GM19328 (cell line): ENCODE results near the gene RAMP1.
"Not testable (repeated sequence)": the region's sequence is repeated elsewhere in the genome, so short reads cannot be mapped to it uniquely, and the experiment has no call there.

Experiments
- ATAC-seq: cut with Tn5 transposase; IDR thresholded peaks from one replicate; pipeline ENCODE4 v1.9.1; 2021; ENCODE audit warnings: mild to moderate bottlenecking, moderate library complexity; ENCODE audit not compliant: unreplicated experiment

The RAMP1 gene

DNA sequence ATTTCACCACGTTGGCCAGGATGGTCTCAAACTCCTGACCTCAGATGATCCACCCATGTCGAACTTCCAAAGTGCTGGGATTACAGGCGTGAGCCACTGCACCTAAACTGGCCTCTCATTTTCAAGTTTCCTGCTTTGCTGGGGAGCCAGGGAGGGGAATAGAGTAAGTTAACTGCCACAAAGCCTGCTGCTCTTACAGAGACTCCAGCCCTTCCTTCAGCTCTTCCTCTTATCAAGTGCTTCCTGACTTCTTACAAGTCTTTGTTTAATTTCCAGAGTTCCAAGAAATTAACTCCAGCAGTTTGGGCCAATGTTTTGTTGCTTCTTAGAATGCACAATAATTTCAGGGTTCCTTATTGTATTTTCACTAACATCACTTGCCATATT lies 83.1 kb downstream of the RAMP1 start:
- no peak for ATAC-seq

DNA sequence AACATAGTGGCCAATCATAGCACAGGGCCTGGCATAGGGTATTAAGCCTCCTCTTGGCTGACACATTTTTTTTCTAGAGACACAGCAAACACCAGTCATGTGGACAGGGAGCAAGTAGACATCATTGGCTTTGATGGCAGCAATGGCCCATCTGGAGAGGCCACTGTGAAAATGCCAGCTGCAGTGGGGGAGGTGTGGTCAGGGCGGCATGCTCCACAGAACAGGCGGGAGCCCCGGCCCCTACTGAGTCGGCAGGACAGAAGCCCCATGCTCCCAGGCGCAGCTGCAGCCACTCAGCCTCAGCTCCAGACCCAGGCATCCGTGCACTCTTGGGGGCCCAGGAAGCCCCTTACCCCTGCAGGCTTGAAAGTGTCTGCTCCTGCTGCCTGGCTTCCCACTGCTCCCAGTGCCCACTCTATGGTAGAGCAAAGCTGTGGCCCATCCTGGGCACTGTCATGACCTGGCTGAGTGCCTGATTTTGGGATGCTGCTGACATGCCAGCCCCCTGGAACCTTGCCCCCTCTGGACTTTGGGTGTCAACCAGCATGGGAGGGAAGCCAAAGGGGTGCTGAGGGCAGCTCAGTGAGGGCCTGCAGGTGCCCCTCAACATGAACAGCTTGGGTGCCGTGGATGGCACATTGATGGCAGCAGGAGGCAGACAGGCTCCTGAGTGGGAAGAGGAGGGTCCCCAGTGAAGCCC lies 84.1 kb downstream of the RAMP1 start:
- no peak for ATAC-seq

DNA sequence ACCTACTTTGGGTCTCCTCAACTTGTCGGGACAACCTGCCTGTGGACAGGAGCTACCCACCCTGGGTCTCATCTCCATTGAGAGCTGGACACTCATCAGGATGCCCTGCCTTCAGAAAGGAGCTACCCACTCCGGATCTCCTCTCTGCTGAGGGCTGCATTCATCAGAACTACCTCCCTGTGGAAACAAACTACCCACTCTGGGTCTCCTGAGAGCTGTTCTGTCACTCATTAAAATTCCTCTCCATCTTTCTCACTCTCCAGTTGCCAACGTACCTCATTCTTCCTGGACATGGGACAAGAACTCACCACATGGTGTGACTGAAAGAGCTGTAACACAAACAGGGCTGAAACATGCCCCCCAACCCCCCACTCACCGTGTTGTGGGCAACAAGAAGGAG lies 84.9 kb downstream of the RAMP1 start:
- ATAC-seq = no peak

DNA sequence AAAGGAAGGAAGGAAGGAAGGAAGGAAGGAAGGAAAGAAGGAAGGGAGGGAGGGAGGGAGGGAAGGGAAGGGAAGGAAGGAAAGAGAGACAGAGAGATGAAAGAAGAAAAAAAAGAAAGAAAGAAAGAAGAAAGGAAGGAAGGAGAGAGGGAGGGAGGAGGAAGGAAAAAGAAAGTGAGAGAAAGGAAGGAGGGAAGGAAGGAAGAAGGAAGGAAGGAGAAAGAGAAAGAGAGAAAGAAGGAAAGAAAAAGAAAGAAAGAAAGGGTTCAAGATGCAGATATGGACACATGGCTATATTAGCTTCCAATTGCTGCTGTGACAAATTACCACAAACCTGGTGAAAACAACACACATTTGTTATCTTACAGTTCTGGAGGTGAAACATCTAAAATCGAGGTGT lies 87.0 kb downstream of the RAMP1 start:
- no peak for ATAC-seq

- ATAC-seq = not testable (repeated sequence)
These were observed 91.9 kb downstream of the RAMP1 start for GRCh38 chr2:237951354-237951753.

GRCh38 chr2:237951878-237952277 lies 92.5 kb downstream of the RAMP1 start:
- no peak for ATAC-seq

DNA sequence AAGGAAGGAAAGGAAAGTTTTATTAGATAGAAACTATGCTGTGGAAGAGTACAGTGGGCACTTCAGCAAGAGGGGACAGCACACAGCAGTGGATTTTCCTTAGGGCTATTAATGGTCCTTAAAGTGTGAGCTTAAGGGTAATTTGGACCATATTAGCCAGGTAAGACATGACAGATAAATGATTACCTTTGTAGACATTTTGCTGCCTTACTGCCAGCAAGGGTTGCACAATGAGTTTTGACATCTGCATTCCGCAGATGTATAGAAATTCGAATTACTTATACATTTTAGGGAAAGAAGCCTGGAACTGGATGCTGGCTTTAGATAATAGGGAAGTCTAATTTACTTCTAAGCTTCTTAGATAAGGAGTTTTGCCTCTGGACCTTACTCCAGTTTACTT lies 93.4 kb downstream of the RAMP1 start:
- ATAC-seq = no peak

DNA sequence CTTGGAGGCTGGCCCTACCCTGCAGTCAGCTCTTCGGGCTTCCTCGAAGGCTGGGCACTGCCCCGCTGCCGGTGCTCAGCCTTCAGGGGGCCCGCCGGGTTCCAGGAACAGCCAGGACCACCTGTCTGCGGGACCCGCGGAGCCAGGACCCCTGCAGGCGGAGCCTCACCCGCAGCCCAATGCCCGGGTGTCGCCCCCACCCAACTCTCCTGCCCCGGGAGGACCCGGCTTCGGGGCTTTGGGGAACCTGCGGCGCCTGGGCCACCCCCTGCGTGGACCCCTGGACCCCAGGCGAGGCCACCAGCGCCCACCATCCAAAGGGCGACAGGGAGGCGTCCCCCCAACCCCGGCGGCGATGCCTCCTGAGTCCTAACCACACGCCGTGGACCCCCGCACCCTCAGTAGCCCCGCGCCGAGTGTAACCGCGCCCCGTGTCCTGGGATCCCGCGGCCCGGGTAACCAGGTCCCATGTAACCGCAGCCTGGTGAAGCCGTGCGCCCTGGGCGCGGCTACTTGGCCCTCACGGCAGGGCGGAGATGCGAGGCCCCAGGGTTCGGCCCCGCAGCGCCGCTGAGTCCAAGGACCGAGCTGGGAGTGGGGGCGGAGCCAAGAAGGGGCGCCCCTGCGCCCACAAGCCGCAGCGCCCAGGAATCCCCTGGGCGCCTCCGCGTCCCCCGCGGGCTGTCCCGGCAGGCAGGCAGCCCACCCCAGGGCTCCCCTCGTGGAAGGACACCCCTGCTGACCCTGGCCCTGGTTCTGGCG lies 96.4 kb downstream of the RAMP1 start:
- no peak for ATAC-seq

DNA sequence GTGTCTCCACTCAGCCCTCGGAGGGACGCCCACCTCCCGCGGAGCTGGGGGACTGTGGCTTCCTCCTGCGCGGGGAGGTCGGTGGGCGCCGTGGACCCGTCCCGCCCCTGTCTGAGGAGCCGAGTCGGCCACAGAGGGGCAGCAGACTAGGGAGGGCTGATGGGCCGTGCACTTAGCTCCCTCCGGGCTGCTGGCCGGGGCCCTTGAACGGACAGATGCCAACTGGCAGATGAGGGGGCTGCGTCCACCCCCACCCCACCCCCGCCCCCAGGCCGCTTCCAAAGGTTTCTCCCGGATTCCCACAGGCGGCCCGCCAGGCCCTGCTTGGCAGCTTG lies 96.9 kb downstream of the RAMP1 start:
- ATAC-seq = no peak

DNA sequence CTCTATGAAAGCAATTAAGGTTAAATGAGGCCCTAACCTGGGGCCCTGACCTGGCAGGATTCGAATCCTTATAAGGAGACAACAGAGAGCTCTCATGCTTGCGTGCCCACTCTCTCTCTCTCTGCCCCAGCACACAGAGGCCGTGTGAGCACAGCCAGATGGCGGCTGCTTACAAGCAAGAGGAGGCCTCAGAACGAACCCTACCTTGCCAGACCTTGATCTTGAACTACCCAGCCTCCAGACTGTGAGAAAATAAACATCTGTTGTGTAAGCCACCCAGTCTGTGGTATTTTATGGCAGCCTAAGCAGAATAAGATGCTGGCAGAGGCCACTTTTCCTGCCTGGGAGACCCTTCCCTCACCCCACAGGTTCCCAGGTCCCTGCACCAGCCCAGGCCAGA lies 102.2 kb downstream of the RAMP1 start:
- no peak for ATAC-seq
